Osteoblast (primary cell): ENCODE results near the gene CCR5AS.

Experiments used
- DNase-seq: peaks from one replicate; pipeline ENCODE4 v3.0.0; 2011; ENCODE audit warnings: low spot score, mixed read lengths; ENCODE audit not compliant: insufficient read length; ENCODE audit errors: missing footprints
- H2AFZ ChIP-seq: 2 replicates; pipeline ENCODE4 v1.6.0; 2011; ENCODE audit warnings: mild to moderate bottlenecking, low read length
- H3K27ac ChIP-seq: 2 replicates; pipeline ENCODE4 v1.5.1; 2011; ENCODE audit warnings: mild to moderate bottlenecking, low read depth, low read length, moderate library complexity
- H3K27me3 ChIP-seq: 2 replicates; pipeline ENCODE4 v1.6.0; 2012; ENCODE audit warnings: mild to moderate bottlenecking, control low read depth, inconsistent platforms, low read length, moderate library complexity; ENCODE audit not compliant: insufficient read depth
- H3K36me3 ChIP-seq: 2 replicates; pipeline ENCODE4 v1.5.1; 2011; ENCODE audit warnings: mild to moderate bottlenecking, low read length, control low read depth, moderate library complexity; ENCODE audit not compliant: insufficient read depth
- H3K4me1 ChIP-seq: 2 replicates; pipeline ENCODE4 v1.5.1; 2011; ENCODE audit warnings: mild to moderate bottlenecking, low read length, control low read depth, moderate library complexity; ENCODE audit not compliant: insufficient read depth
- H3K4me2 ChIP-seq: 2 replicates; pipeline ENCODE4 v1.6.0; 2011; ENCODE audit warnings: mild to moderate bottlenecking, low read length; ENCODE audit not compliant: insufficient read depth
- H3K4me3 ChIP-seq: fragments of 200-600 bp; sonication (generic); 3 replicates; pipeline ENCODE4 v1.5.1; 2012; ENCODE audit warnings: mild to moderate bottlenecking, low read length, inconsistent platforms; ENCODE audit not compliant: insufficient read depth
- H3K79me2 ChIP-seq: 2 replicates; pipeline ENCODE4 v1.6.0; 2012; ENCODE audit warnings: mild to moderate bottlenecking, low read length, control low read depth, inconsistent platforms; ENCODE audit not compliant: insufficient read depth
- H3K9me3 ChIP-seq: 2 replicates; pipeline ENCODE4 v1.5.1; 2011; ENCODE audit warnings: low read depth, low read length, control low read depth
- H4K20me1 ChIP-seq: 2 replicates; pipeline ENCODE4 v1.6.0; 2012; ENCODE audit warnings: mild to moderate bottlenecking, low read length, control low read depth; ENCODE audit not compliant: insufficient read depth
- CTCF ChIP-seq: IDR thresholded peaks from 2 replicates; pipeline ENCODE4 v1.5.1; 2011; ENCODE audit warnings: mild to moderate bottlenecking, low read depth, low read length, moderate library complexity; ENCODE audit errors: extremely low read depth

Gene CCR5AS

GRCh38 chr3:46409739-46410489 lies 3.0 kb upstream of the CCR5AS start:
- no peak for TF ChIP-seq CTCF
- peaks cover under 1% of the 10 kb centered on the region for H3K27me3 ChIP-seq
- no peak overlapping the region for H2AFZ ChIP-seq
- no peaks in the 10 kb centered on the region for H3K79me2 ChIP-seq
- H3K27ac ChIP-seq = no peak overlapping the region
- H3K4me2 ChIP-seq = no peak overlapping the region
- no peak for DNase-seq
- no peaks in the 10 kb centered on the region for H3K9me3 ChIP-seq
- peaks cover 42% of the 10 kb centered on the region for H3K4me1 ChIP-seq
- no peaks in the 10 kb centered on the region for H3K36me3 ChIP-seq
- no peaks in the 10 kb centered on the region for H4K20me1 ChIP-seq
- no peak overlapping the region for H3K4me3 ChIP-seq

- Histone ChIP-seq H3K4me3 (no peak overlapping the region), H2AFZ (no peak overlapping the region), H3K79me2 (no peaks in the 10 kb centered on the region), H3K27ac (no peak overlapping the region), H3K4me2 (no peak overlapping the region), H3K4me1 (peaks cover 42% of the 10 kb centered on the region), H3K27me3 (no peaks in the 10 kb centered on the region), H3K9me3 (no peaks in the 10 kb centered on the region), H4K20me1 (no peaks in the 10 kb centered on the region), H3K36me3 (no peaks in the 10 kb centered on the region)
- no peak for TF ChIP-seq CTCF
- no peak for DNase-seq
Observed at GRCh38 chr3:46408853-46409252, 2.0 kb upstream of the CCR5AS start.

- Histone ChIP-seq H3K9me3 (no peaks in the 10 kb centered on the region), H3K27ac (no peak overlapping the region), H3K4me2 (peak overlapping the region; percentile 78), H3K4me3 (peak overlapping the region; percentile 62), H3K36me3 (no peaks in the 10 kb centered on the region), H2AFZ (peak overlapping the region; percentile 93), H3K27me3 (peaks cover 3% of the 10 kb centered on the region), H4K20me1 (no peaks in the 10 kb centered on the region), H3K79me2 (no peaks in the 10 kb centered on the region), H3K4me1 (peaks cover 42% of the 10 kb centered on the region)
- no peak for TF ChIP-seq CTCF
- no peak for DNase-seq
Observed at GRCh38 chr3:46407970-46408369, 1.1 kb upstream of the CCR5AS start.

GRCh38 chr3:46406443-46406787 lies 451 bp downstream of the CCR5AS start:
- peak overlapping the region; percentile 78 for H3K4me2 ChIP-seq
- peak overlapping the region; percentile 93 for H2AFZ ChIP-seq
- H3K4me3 ChIP-seq = no peak overlapping the region
- no peak overlapping the region for H3K27ac ChIP-seq
- no peak for TF ChIP-seq CTCF
- no peaks in the 10 kb centered on the region for H4K20me1 ChIP-seq
- H3K9me3 ChIP-seq = no peaks in the 10 kb centered on the region
- H3K4me1 ChIP-seq = peaks cover 42% of the 10 kb centered on the region
- peak; percentile 17 for DNase-seq
- peaks cover 3% of the 10 kb centered on the region for H3K27me3 ChIP-seq
- H3K36me3 ChIP-seq = no peaks in the 10 kb centered on the region
- H3K79me2 ChIP-seq = no peaks in the 10 kb centered on the region
